ENCODE measurements around the gene RHOBTB1.

The RHOBTB1 gene

GRCh38 chr10:60942134-60942787 lies 1.7 kb downstream of the RHOBTB1 start:
- DNase-seq (ENCODE audit: low read depth in 2 of 2), result no peak

GRCh38 chr10:60940446-60940845 lies 3.5 kb downstream of the RHOBTB1 start:
- DNase-seq (ENCODE audit: low read depth in 2 of 2), result no peak

GRCh38 chr10:60937784-60938654 lies 6.0 kb downstream of the RHOBTB1 start:
- DNase-seq (ENCODE audit: low read depth in 2 of 2), result no peak

- DNase-seq (ENCODE audit: low read depth in 2 of 2), result no peak
Measured at GRCh38 chr10:60937022-60937421, 7.0 kb downstream of the RHOBTB1 start.

- no peak for DNase-seq (ENCODE audit: low read depth in 2 of 2)
Measured at GRCh38 chr10:60934215-60935175, 9.5 kb downstream of the RHOBTB1 start.

- no peak for DNase-seq (ENCODE audit: low read depth in 2 of 2)
Measured at GRCh38 chr10:60932756-60933155, 11.2 kb downstream of the RHOBTB1 start.

GRCh38 chr10:60930237-60930636 lies 13.7 kb downstream of the RHOBTB1 start:
- DNase-seq (ENCODE audit: low read depth in 2 of 2), result no peak

- DNase-seq (ENCODE audit: low read depth in 2 of 2), result no peak
Measured at GRCh38 chr10:60921633-60922032, 22.4 kb downstream of the RHOBTB1 start.

- no peak for DNase-seq (ENCODE audit: low read depth in 2 of 2)
Measured at GRCh38 chr10:60920479-60920878, 23.5 kb downstream of the RHOBTB1 start.

GRCh38 chr10:60919551-60919950 lies 24.4 kb downstream of the RHOBTB1 start:
- DNase-seq (ENCODE audit: low read depth in 2 of 2), result no peak

- DNase-seq (ENCODE audit: low read depth in 2 of 2), result no peak
Measured at GRCh38 chr10:60917331-60918280, 26.4 kb downstream of the RHOBTB1 start.

GRCh38 chr10:60916025-60916424 lies 28.0 kb downstream of the RHOBTB1 start:
- no peak for DNase-seq (ENCODE audit: low read depth in 2 of 2)

- no peak for DNase-seq (ENCODE audit: low read depth in 2 of 2)
Measured at GRCh38 chr10:60914690-60915141, 29.3 kb downstream of the RHOBTB1 start.

GRCh38 chr10:60913657-60914056 lies 30.3 kb downstream of the RHOBTB1 start:
- no peak for DNase-seq (ENCODE audit: low read depth in 2 of 2)

GRCh38 chr10:60913071-60913470 lies 30.9 kb downstream of the RHOBTB1 start:
- no peak for DNase-seq (ENCODE audit: low read depth in 2 of 2)

GRCh38 chr10:60911715-60912114 lies 32.3 kb downstream of the RHOBTB1 start:
- no peak for DNase-seq (ENCODE audit: low read depth in 2 of 2)

GRCh38 chr10:60911216-60911615 lies 32.8 kb downstream of the RHOBTB1 start:
- no peak for DNase-seq (ENCODE audit: low read depth in 2 of 2)

GRCh38 chr10:60910543-60910942 lies 33.4 kb downstream of the RHOBTB1 start:
- DNase-seq (ENCODE audit: low read depth in 2 of 2), result no peak

GRCh38 chr10:60908896-60909295 lies 35.1 kb downstream of the RHOBTB1 start:
- DNase-seq (ENCODE audit: low read depth in 2 of 2), result no peak

GRCh38 chr10:60908031-60908430 lies 36.0 kb downstream of the RHOBTB1 start:
- no peak for DNase-seq (ENCODE audit: low read depth in 2 of 2)

GRCh38 chr10:60907236-60907635 lies 36.7 kb downstream of the RHOBTB1 start:
- DNase-seq (ENCODE audit: low read depth in 2 of 2), result no peak
